ENCODE measurements around the gene RGS9.

RGS9 gene

GRCh38 chr17:65265276-65265675, 128.1 kb downstream of the RGS9 start:
- DNase-seq, result no peak

GRCh38 chr17:65268832-65269231, 131.7 kb downstream of the RGS9 start:
- DNase-seq, result no peak

DNA sequence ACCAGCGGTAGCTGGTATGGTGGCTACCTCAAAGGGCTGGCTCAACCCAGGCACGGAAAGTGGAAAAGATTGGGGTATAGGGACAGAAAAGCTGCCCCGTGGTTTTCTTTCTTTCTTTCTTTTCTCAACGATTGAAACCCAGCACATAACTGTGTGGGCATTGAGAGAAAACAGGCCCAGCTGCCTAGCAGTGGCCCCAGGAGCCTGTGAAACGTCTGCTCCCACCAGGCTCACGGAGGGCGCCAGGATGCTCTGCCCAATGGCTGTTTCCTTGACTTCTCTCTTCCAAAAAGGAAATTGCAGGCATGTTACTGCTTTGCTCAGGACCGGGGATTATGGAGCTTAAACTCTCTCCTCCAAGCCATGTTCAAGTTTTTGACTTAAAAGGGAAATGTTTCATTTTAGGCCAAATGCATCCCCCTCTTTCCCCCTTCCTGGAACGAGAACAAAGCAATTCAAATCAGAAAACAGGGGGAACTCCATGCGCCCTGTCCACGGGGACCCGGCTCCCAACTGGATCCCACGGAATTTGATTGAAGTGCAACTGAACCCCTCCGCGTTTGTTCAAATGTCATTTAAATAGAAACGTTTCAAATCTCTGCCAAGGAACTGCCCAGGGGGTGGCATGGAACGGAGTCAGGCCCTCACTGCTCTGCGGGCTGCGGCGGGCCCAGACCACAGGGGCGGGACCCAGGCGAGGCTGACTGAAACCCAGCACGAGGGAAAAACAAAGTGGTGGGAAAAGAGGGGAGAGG, 133.5 kb downstream of the RGS9 start:
- no peak for DNase-seq

DNA sequence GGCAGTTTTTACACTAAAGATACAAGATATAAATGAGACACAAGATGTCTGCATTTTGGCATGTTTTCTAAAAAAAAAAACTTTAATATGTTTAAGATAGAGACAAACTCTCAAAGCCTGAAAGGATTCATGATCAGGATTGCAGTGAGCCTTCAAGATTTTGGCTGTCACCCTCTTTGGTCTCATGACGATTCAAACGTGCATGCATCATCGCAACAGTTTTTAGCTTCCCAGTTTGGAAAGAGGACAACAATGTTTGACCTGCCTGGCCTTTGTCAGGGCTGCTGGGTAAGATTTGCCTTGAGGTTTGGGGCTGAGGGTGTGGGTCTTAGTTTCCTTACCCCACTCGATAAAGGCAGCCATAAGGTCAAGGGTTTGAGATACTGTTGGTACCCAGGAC, 134.1 kb downstream of the RGS9 start:
- DNase-seq, result no peak
